Mesendoderm (in vitro differentiated cells): ENCODE data around the gene HK3.

Source experiments
- DNase-seq: peaks from one replicate; pipeline ENCODE4 v3.0.0; 2013
- H2AK5ac ChIP-seq: 2 replicates; pipeline ENCODE4 v1.6.1; 2013; ENCODE audit warnings: low read length, inconsistent platforms
- H2BK120ac ChIP-seq: 2 replicates; pipeline ENCODE4 v1.6.1; 2013; ENCODE audit warnings: low read depth, mild to moderate bottlenecking, low read length, moderate library complexity, mixed read lengths
- H2BK15ac ChIP-seq: replicated peaks from 2 replicates; pipeline ENCODE4 v1.6.1; 2013; ENCODE audit warnings: low read depth, mild to moderate bottlenecking, moderate library complexity
- H2BK5ac ChIP-seq: 2 replicates; pipeline ENCODE4 v1.6.1; 2013; ENCODE audit warnings: low read length, inconsistent platforms
- H3K18ac ChIP-seq: 2 replicates; pipeline ENCODE4 v1.6.1; 2013; ENCODE audit warnings: mild to moderate bottlenecking, low read length, mixed read lengths
- H3K23ac ChIP-seq: one replicate; pipeline ENCODE4 v1.6.1; 2013; ENCODE audit warnings: low read length
- H3K27ac ChIP-seq: 2 replicates; pipeline ENCODE4 v1.5.1; 2013; ENCODE audit warnings: low read depth, mild to moderate bottlenecking, inconsistent platforms, low read length, moderate library complexity
- H3K27me3 ChIP-seq: 2 replicates; pipeline ENCODE4 v1.6.1; 2013; ENCODE audit warnings: low read length, control low read depth, mild to moderate bottlenecking, inconsistent platforms; ENCODE audit not compliant: insufficient read depth, poor library complexity
- H3K36me3 ChIP-seq: 2 replicates; pipeline ENCODE4 v1.6.1; 2013; ENCODE audit warnings: low read length, inconsistent platforms; ENCODE audit not compliant: control insufficient read depth, insufficient read depth
- H3K4ac ChIP-seq: one replicate; pipeline ENCODE4 v1.6.1; 2013; ENCODE audit warnings: low read depth, mild to moderate bottlenecking, low read length, moderate library complexity
- H3K4me1 ChIP-seq: 2 replicates; pipeline ENCODE4 v1.6.1; 2013; ENCODE audit warnings: low read depth, low read length, inconsistent platforms; ENCODE audit not compliant: control insufficient read depth
- H3K4me2 ChIP-seq: 2 replicates; pipeline ENCODE4 v1.6.1; 2013; ENCODE audit warnings: low read length
- H3K4me3 ChIP-seq: 2 replicates; pipeline ENCODE4 v1.5.1; 2013; ENCODE audit warnings: mild to moderate bottlenecking, low read length
- H3K56ac ChIP-seq: one replicate; pipeline ENCODE4 v1.6.1; 2013; ENCODE audit warnings: low read length
- H3K79me1 ChIP-seq: 2 replicates; pipeline ENCODE4 v1.6.1; 2013; ENCODE audit warnings: low read length, inconsistent platforms
- H3K79me2 ChIP-seq: 2 replicates; pipeline ENCODE4 v1.6.1; 2013; ENCODE audit warnings: mild to moderate bottlenecking, low read length; ENCODE audit not compliant: control insufficient read depth, insufficient read depth
- H3K9ac ChIP-seq: 2 replicates; pipeline ENCODE4 v1.6.1; 2013; ENCODE audit warnings: low read length, inconsistent platforms
- H4K5ac ChIP-seq: one replicate; pipeline ENCODE4 v1.6.1; 2013; ENCODE audit warnings: low read length
- H4K8ac ChIP-seq: one replicate; pipeline ENCODE4 v1.6.1; 2013; ENCODE audit warnings: low read depth, mild to moderate bottlenecking, control low read depth, low read length, moderate library complexity
- WGBS: extraction: QIAGEN DNeasy Blood & Tissue Kit; methylation state at CpG from one replicate; pipeline ENCODE4 v1.1.7; 2013; ENCODE audit warnings: low lambda C conversion rate, missing lambda C conversion rate; ENCODE audit not compliant: insufficient coverage; ENCODE audit errors: extremely low coverage; 5-methylcytosine and 5-hydroxymethylcytosine counted together

Gene HK3

DNA sequence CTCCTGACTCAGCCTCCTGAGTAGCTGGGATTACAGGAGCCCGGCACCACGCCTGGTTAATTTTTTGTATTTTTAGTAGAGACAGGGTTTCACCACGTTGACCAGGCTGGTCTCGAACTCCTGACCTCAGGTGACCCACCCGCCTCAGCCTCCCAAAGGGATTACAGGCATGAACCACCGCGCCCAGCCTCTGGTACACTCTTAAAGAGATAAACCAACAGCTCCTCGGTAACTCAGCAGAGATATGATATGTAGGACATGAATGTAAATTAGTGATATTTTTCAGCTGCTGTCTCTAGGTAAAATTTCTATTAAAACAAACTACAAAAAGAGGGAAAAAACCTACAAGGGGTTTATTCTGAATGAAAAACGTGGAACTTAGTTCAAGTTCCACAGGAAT, 42.8 kb upstream of the HK3 start:
- Histone ChIP-seq H3K4me3 (no peak overlapping the region), H3K79me1 (no peaks in the 10 kb centered on the region)

DNA sequence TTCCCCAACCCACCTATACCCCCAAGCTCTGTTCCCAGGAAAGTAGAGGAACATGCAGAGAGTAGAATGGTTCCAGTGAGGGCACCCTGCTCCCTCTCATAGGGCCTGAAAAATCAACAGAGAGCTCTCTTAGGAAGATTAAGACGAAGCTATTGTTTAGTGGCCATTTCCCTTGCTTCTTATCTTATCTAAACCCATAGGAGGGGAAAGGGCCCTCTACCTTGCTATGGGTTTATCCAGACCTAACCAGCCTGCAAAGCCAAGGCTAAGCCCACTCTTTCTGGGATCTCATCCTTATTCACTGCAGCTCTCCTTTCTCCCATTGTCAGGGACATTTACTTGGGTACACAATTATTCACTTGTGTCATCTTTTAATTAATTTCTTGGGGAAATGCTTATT, 39.3 kb upstream of the HK3 start:
- peaks cover 2% of the 10 kb centered on the region for H3K4me1 ChIP-seq

More for the DNA sequence above, 42.8 kb upstream of the HK3 start:
- no peak overlapping the region for H3K56ac ChIP-seq
- no peak overlapping the region for H2BK15ac ChIP-seq
- H3K4ac ChIP-seq: no peak overlapping the region
- H3K79me2 ChIP-seq: no peaks in the 10 kb centered on the region
- H2BK5ac ChIP-seq: no peak overlapping the region
- no peak for DNase-seq
- H3K23ac ChIP-seq: no peak overlapping the region
- H2BK120ac ChIP-seq: no peak overlapping the region
- peaks cover 2% of the 10 kb centered on the region for H3K36me3 ChIP-seq
- H3K4me2 ChIP-seq: no peak overlapping the region
- no peak overlapping the region for H3K9ac ChIP-seq
- WGBS: no CpG with 5 or more reads among the region's 9 CpGs
- no peak overlapping the region for H3K27ac ChIP-seq
- no peak overlapping the region for H4K5ac ChIP-seq
- H3K27me3 ChIP-seq: no peaks in the 10 kb centered on the region
- H3K4me1 ChIP-seq: peaks cover 2% of the 10 kb centered on the region
- H2AK5ac ChIP-seq: no peak overlapping the region
- H4K8ac ChIP-seq: no peak overlapping the region
- H3K18ac ChIP-seq: no peak overlapping the region

DNA sequence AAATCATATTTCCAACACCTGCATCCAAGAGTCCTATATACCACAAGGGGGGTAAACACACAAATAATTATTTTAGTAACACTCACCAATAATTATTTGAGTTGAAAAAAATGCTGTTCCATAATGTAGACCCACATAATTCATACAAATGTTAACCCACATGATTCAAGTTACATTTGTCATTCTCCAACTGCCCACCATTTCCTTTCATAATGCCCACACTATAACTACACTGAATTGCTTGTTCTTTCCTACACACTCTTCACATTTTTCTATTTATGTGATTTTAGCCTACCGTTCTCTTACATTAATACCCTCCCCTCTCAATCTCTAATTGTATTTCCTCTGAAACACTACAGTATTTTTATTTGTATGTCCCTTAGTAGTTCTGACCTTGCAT, 35.9 kb upstream of the HK3 start:
- Histone ChIP-seq H3K9ac (no peak overlapping the region), H4K5ac (no peak overlapping the region), H3K27ac (no peak overlapping the region), H3K4me2 (no peak overlapping the region), H3K79me2 (no peaks in the 10 kb centered on the region), H3K79me1 (no peaks in the 10 kb centered on the region), H3K4me1 (peaks cover 2% of the 10 kb centered on the region), H3K36me3 (peaks cover 2% of the 10 kb centered on the region), H3K4ac (no peak overlapping the region), H2AK5ac (no peak overlapping the region), H2BK15ac (no peak overlapping the region), H3K23ac (no peak overlapping the region), H3K27me3 (no peaks in the 10 kb centered on the region), H4K8ac (no peak overlapping the region), H2BK5ac (no peak overlapping the region), H3K18ac (no peak overlapping the region), H3K56ac (no peak overlapping the region), H2BK120ac (no peak overlapping the region), H3K4me3 (no peak overlapping the region)
- 100% methylated on average over 1 of the region's 1 CpG for WGBS
- DNase-seq: no peak

More for the DNA sequence above, 39.3 kb upstream of the HK3 start:
- Histone ChIP-seq H3K23ac (no peak overlapping the region), H2BK120ac (no peak overlapping the region), H2BK5ac (no peak overlapping the region), H2BK15ac (no peak overlapping the region), H3K79me1 (no peaks in the 10 kb centered on the region), H3K4ac (no peak overlapping the region), H3K18ac (no peak overlapping the region), H3K4me3 (no peak overlapping the region), H3K56ac (no peak overlapping the region), H3K27ac (no peak overlapping the region), H4K5ac (no peak overlapping the region), H2AK5ac (no peak overlapping the region), H3K79me2 (no peaks in the 10 kb centered on the region), H3K4me2 (no peak overlapping the region), H4K8ac (no peak overlapping the region), H3K36me3 (peaks cover 2% of the 10 kb centered on the region), H3K9ac (no peak overlapping the region), H3K27me3 (no peaks in the 10 kb centered on the region)
- no CpG with 5 or more reads among the region's 1 CpG for WGBS
- DNase-seq: peak; percentile 86

DNA sequence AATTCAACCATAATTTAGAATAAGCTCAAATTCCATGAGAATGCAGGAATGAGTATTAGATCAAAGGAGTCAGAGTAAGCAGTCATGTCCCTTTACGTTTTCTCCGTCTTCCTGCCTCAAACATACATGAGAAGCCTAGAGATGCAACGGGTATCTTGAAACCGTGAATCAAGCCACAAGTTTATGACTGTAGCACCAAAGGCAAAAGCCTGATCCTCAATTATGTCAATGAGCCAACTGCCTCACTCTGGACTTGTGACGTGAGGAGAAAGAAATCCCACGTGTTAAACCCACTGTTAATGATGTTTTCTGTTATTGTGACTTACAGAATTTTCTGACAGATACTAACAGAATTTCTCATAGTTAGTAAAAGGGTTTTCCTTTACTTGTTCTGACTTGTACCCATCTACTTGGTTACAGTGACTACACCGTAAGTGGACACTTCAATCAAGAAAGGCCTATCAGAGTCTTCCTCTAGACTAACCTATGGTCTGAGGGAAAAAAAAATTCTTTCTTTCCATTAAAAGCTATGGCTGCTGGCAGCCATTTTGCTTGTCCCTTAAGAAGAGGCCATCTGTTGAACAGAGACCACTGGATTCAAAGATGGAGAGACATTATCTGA, 35.3 kb upstream of the HK3 start:
- Histone ChIP-seq H3K18ac (no peak overlapping the region), H3K36me3 (no peaks in the 10 kb centered on the region)
- WGBS: no CpG with 5 or more reads among the region's 7 CpGs

DNA sequence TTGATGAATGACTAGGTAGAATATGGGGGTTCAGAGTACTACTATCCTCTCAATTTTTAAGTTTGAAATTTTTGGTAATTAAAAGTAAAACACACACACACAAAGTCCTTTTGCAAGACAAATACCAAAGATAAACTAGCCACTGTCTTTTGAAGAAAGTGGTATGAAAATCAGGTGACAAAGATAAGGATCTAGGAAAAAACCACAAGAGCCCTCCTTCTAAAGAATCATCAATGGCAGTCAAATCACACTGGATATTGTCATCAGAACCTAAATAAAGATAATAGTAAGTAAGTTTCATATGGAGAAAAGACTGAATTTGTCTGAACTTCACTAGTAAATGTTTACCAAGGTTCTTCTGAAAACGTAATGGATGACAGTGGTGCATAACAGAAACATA, 30.5 kb upstream of the HK3 start:
- H3K56ac ChIP-seq: no peak overlapping the region
- H3K9ac ChIP-seq: no peak overlapping the region
- no peak overlapping the region for H2BK5ac ChIP-seq
- H3K18ac ChIP-seq: no peak overlapping the region
- H2BK15ac ChIP-seq: no peak overlapping the region
- no peak overlapping the region for H4K8ac ChIP-seq
- H2AK5ac ChIP-seq: no peak overlapping the region
- H2BK120ac ChIP-seq: no peak overlapping the region
- no peak overlapping the region for H3K4me3 ChIP-seq
- H3K4me1 ChIP-seq: no peaks in the 10 kb centered on the region
- H3K79me2 ChIP-seq: no peaks in the 10 kb centered on the region
- H4K5ac ChIP-seq: no peak overlapping the region
- no peaks in the 10 kb centered on the region for H3K36me3 ChIP-seq
- no peak overlapping the region for H3K4me2 ChIP-seq
- no peak overlapping the region for H3K4ac ChIP-seq
- DNase-seq: peak; percentile 19
- H3K79me1 ChIP-seq: no peaks in the 10 kb centered on the region
- no peak overlapping the region for H3K27ac ChIP-seq
- H3K27me3 ChIP-seq: no peaks in the 10 kb centered on the region
- no peak overlapping the region for H3K23ac ChIP-seq
- no CpG with 5 or more reads among the region's 1 CpG for WGBS

More for the DNA sequence above, 35.3 kb upstream of the HK3 start:
- Histone ChIP-seq H3K27ac (no peak overlapping the region), H2BK5ac (no peak overlapping the region), H3K27me3 (no peaks in the 10 kb centered on the region), H3K56ac (no peak overlapping the region), H3K79me2 (no peaks in the 10 kb centered on the region), H3K4ac (no peak overlapping the region), H3K9ac (no peak overlapping the region), H2BK15ac (no peak overlapping the region), H4K8ac (no peak overlapping the region), H3K4me1 (peaks cover 2% of the 10 kb centered on the region), H2AK5ac (no peak overlapping the region), H3K23ac (no peak overlapping the region), H3K4me2 (no peak overlapping the region), H3K79me1 (no peaks in the 10 kb centered on the region), H3K4me3 (no peak overlapping the region), H4K5ac (no peak overlapping the region), H2BK120ac (no peak overlapping the region)
- DNase-seq: no peak

DNA sequence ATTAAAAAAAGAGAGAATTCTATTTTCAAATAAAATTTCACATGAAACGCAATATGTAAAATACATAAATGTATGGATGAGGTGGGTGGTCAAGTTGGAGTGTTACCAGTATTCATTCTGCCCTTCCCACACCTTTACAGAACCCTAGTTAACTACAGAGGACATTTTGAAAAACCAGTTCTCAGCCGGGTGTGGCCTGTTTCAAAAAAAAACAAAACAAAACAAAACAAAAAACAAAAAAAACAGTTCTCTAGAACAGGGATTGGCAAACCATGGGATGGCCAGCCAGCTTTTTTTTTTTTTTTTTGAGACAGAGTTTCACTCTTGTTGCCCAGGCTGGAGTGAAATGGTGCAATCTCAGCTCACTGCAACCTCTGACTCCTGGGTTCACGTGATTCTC, 28.4 kb upstream of the HK3 start:
- Histone ChIP-seq H3K27me3 (no peaks in the 10 kb centered on the region), H4K8ac (no peak overlapping the region), H3K9ac (no peak overlapping the region), H2BK5ac (no peak overlapping the region), H3K23ac (no peak overlapping the region), H3K36me3 (no peaks in the 10 kb centered on the region), H2BK120ac (no peak overlapping the region), H3K4ac (no peak overlapping the region), H3K79me2 (no peaks in the 10 kb centered on the region), H3K27ac (no peak overlapping the region), H3K4me3 (no peak overlapping the region), H3K56ac (no peak overlapping the region), H3K4me2 (no peak overlapping the region), H2AK5ac (no peak overlapping the region), H3K18ac (no peak overlapping the region), H4K5ac (no peak overlapping the region), H3K4me1 (no peaks in the 10 kb centered on the region), H2BK15ac (no peak overlapping the region), H3K79me1 (no peaks in the 10 kb centered on the region)
- WGBS: no CpG with 5 or more reads among the region's 3 CpGs
- DNase-seq: no peak
